Osteocyte (in vitro differentiated cells): ENCODE results near the gene TNFAIP8. TPM values are rescaled to one million over a fixed set of nuclear protein-coding genes. Genes with fewer than 3 reads are reported as not detected.

Source experiments
- DNase-seq: peaks from one replicate; pipeline ENCODE4 v3.0.0; 2021; ENCODE audit warnings: mixed read lengths; ENCODE audit not compliant: unreplicated experiment; ENCODE audit errors: extremely low spot score
- H3K27ac Mint-ChIP-seq: one replicate; pipeline ENCODE4 v1.8.0; 2021; ENCODE audit warnings: mild to moderate bottlenecking, mixed read lengths; ENCODE audit not compliant: unreplicated experiment
- H3K27me3 Mint-ChIP-seq: one replicate; pipeline ENCODE4 v1.8.0; 2021; ENCODE audit warnings: mixed read lengths; ENCODE audit not compliant: unreplicated experiment
- H3K36me3 Mint-ChIP-seq: one replicate; pipeline ENCODE4 v1.8.0; 2021; ENCODE audit warnings: mixed read lengths; ENCODE audit not compliant: unreplicated experiment
- H3K4me1 Mint-ChIP-seq: one replicate; pipeline ENCODE4 v1.8.0; 2021; ENCODE audit warnings: mixed read lengths; ENCODE audit not compliant: unreplicated experiment
- H3K4me3 Mint-ChIP-seq: one replicate; pipeline ENCODE4 v1.8.0; 2021; ENCODE audit warnings: mild to moderate bottlenecking, moderate library complexity, mixed read lengths; ENCODE audit not compliant: unreplicated experiment
- H3K9me3 Mint-ChIP-seq: one replicate; pipeline ENCODE4 v1.8.0; 2021; ENCODE audit warnings: mixed read lengths; ENCODE audit not compliant: unreplicated experiment
- CTCF ChIP-seq: fragments of 200-600 bp; sonication (generic); IDR thresholded peaks from 2 replicates; pipeline ENCODE4 v1.5.0; 2021; ENCODE audit warnings: antibody characterized with exemption, mild to moderate bottlenecking, moderate library complexity
- total RNA-seq: library from RNA; stranded (reverse); gene quantifications from 2 replicates; pipeline ENCODE4 v1.2.1, GENCODE V29; 2021

Gene TNFAIP8
- total RNA-seq, 1 donor from 2014 or later, result 13.3 TPM

GRCh38 chr5:119313197-119313596, 42.6 kb upstream of the TNFAIP8 start:
- H3K9me3 Mint-ChIP-seq, result no peaks in the 10 kb centered on the region
- H3K4me3 Mint-ChIP-seq, result no peak overlapping the region
- no peak overlapping the region for H3K27ac Mint-ChIP-seq
- no peak for TF ChIP-seq CTCF
- DNase-seq, result no peak
- peaks cover 3% of the 10 kb centered on the region for H3K36me3 Mint-ChIP-seq
- H3K4me1 Mint-ChIP-seq, result peaks cover 17% of the 10 kb centered on the region
- H3K27me3 Mint-ChIP-seq, result no peaks in the 10 kb centered on the region

- no peak for DNase-seq
- Mint-ChIP-seq H3K27me3 (no peaks in the 10 kb centered on the region), H3K9me3 (no peaks in the 10 kb centered on the region), H3K27ac (no peak overlapping the region), H3K4me1 (peaks cover 16% of the 10 kb centered on the region), H3K36me3 (peaks cover 2% of the 10 kb centered on the region), H3K4me3 (no peak overlapping the region)
- no peak for TF ChIP-seq CTCF
These were observed 41.9 kb upstream of the TNFAIP8 start for GRCh38 chr5:119313658-119314605.

- H3K4me1 Mint-ChIP-seq, result peaks cover 15% of the 10 kb centered on the region
- no peaks in the 10 kb centered on the region for H3K36me3 Mint-ChIP-seq
- peak; percentile 47 for TF ChIP-seq CTCF
- H3K9me3 Mint-ChIP-seq, result no peaks in the 10 kb centered on the region
- H3K4me3 Mint-ChIP-seq, result no peak overlapping the region
- no peak overlapping the region for H3K27ac Mint-ChIP-seq
- no peak for DNase-seq
- H3K27me3 Mint-ChIP-seq, result no peaks in the 10 kb centered on the region
These were observed 40.3 kb upstream of the TNFAIP8 start for GRCh38 chr5:119315516-119315949.

GRCh38 chr5:119316086-119316485, 39.7 kb upstream of the TNFAIP8 start:
- Mint-ChIP-seq H3K36me3 (no peaks in the 10 kb centered on the region), H3K27ac (no peak overlapping the region), H3K9me3 (no peaks in the 10 kb centered on the region), H3K4me1 (peaks cover 17% of the 10 kb centered on the region), H3K4me3 (no peak overlapping the region), H3K27me3 (no peaks in the 10 kb centered on the region)
- no peak for TF ChIP-seq CTCF
- DNase-seq, result no peak

GRCh38 chr5:119316906-119317305, 38.9 kb upstream of the TNFAIP8 start:
- H3K27me3 Mint-ChIP-seq, result no peaks in the 10 kb centered on the region
- H3K27ac Mint-ChIP-seq, result no peak overlapping the region
- peaks cover 18% of the 10 kb centered on the region for H3K4me1 Mint-ChIP-seq
- H3K36me3 Mint-ChIP-seq, result no peaks in the 10 kb centered on the region
- no peak overlapping the region for H3K4me3 Mint-ChIP-seq
- TF ChIP-seq CTCF, result no peak
- H3K9me3 Mint-ChIP-seq, result no peaks in the 10 kb centered on the region
- no peak for DNase-seq
